ENCODE results near the gene HS6ST1. TPM values are rescaled to one million over a fixed set of nuclear protein-coding genes. Genes with fewer than 3 reads are reported as not detected.

The HS6ST1 gene
- total RNA-seq, 3 donors from 2014 or later, result 15.7 to 38.6 (median 29.8) TPM

DNA sequence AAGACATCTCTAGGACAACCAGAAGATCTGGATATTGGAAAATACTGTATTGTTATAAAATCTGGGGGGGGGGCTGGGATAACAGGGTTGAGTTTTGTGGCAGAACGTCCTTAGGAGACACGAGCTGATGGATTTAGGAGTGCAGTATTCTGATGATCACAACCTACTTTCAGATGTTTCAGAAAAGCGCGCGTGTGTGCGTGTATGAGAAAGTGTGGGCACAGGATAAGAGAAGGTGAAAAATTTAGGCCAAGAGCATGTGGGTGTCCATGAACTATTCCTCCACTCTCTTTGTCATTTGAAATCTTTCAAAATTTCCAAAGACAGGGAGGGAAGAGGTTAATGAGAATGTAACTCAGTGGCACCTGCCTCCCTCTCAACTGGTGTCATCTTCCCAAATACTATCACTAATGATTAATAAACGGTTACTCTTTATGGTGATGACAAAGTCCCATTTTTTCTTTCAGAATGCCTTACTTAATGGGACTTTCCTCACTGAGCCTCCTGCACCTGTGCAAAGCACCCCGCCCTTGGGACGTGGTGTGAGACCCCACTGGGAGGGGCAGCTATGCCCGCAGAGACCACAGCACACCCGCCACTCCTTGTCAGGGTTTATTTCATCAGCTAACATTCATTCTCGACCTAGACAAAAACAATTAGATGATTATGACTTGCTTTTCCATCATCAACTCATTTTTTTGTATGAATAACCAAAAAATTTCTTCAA is 53.6 kb downstream of the HS6ST1 start:
- Histone ChIP-seq H3K27ac (no peak overlapping the region), H3K36me3 (no peaks in the 10 kb centered on the region), H3K4me1 (no peaks in the 10 kb centered on the region), H3K4me3 (no peak overlapping the region), H3K27me3 (no peaks in the 10 kb centered on the region), H3K9me3 (no peaks in the 10 kb centered on the region)
- TF ChIP-seq POLR2AphosphoS5 (IDR thresholded peaks at IDR 0.05) (no peak), POLR2A (IDR thresholded peaks at IDR 0.05) (no peak)
- TF ChIP-seq, protein P1, sequence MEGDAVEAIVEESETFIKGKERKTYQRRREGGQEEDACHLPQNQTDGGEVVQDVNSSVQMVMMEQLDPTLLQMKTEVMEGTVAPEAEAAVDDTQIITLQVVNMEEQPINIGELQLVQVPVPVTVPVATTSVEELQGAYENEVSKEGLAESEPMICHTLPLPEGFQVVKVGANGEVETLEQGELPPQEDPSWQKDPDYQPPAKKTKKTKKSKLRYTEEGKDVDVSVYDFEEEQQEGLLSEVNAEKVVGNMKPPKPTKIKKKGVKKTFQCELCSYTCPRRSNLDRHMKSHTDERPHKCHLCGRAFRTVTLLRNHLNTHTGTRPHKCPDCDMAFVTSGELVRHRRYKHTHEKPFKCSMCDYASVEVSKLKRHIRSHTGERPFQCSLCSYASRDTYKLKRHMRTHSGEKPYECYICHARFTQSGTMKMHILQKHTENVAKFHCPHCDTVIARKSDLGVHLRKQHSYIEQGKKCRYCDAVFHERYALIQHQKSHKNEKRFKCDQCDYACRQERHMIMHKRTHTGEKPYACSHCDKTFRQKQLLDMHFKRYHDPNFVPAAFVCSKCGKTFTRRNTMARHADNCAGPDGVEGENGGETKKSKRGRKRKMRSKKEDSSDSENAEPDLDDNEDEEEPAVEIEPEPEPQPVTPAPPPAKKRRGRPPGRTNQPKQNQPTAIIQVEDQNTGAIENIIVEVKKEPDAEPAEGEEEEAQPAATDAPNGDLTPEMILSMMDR (IDR thresholded peaks at IDR 0.05), result no peak
- no peak for DNase-seq (ENCODE audit: low spot score in 2 of 2)
- intact Hi-C loops (cut with DNase I; ENCODE audit: low total_unique reads), result no loop called here

DNA sequence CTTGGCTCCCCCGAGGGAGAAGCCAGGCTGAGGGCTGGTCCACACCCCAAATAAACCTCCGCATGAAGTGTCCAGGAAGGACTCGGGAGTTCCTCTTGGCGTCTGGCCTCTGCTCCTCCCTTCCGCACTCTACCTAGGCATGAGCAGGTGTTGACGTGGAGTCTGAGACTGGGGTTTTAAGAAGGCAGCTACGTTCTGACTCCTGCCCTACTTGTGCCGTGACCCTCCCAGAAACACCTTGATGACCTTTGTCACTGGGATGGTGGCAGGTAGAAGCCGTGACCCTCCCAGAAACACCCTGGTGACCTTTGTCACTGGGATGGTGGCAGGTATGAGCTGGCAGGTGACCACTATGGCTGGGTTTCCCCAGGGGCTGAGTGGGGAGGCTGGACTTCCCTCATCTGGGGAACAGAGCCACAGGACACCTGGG is 54.8 kb downstream of the HS6ST1 start:
- Histone ChIP-seq H3K9me3 (no peaks in the 10 kb centered on the region), H3K4me1 (no peaks in the 10 kb centered on the region), H3K27ac (no peak overlapping the region), H3K4me3 (no peak overlapping the region), H3K36me3 (no peaks in the 10 kb centered on the region), H3K27me3 (no peaks in the 10 kb centered on the region)
- intact Hi-C loops (cut with DNase I; ENCODE audit: low total_unique reads), result no loop called here
- DNase-seq (ENCODE audit: low spot score in 2 of 2), result no peak
- TF ChIP-seq POLR2AphosphoS5 (IDR thresholded peaks at IDR 0.05) (no peak), POLR2A (IDR thresholded peaks at IDR 0.05) (no peak)
- TF ChIP-seq, protein P1 (IDR thresholded peaks at IDR 0.05), result no peak

DNA sequence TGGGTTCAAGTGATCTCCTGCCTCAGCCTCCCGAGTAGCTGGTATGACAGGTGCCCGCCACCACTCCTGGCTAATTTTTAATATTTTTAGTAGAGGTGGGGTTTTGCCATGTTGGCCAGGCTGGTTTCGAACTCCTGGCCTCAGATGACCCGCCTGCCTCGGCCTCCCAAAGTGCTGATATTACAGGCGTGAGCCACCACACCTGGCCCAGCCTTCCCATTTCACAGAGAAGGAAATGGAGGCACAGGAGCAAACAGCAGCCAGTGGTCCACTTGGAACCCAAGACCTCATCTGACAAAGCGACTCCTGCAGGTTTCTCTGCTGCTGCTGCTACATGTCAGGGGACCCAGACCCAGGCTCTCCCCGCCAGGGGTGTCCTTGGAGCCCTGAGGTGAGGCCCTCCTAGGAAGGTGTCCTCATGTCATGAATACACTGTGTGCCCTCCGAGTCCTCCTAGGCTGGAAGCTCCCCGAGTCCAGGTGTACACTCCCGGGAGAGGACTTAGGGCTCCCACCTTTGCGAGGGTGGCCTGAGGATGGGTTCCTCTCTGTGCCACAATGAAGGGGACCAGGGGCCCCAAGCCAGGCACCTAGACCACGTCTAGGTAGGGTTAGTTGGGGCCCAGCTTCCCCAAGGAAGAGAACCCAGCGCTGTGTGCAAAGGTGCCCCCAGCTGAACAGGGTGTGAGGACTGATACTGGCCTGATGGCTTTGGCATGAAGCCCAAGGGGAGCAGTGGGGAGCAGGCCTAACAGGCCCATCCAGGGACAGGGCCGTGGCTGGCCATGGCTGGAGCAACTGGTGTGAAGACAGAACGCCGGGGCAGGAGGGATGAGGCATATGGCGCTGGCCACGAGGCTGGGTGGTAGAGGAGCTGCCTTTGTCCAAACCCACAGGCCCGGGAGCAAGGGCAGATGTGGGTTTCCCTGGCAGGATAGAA is 56.1 kb downstream of the HS6ST1 start:
- intact Hi-C loops (cut with DNase I; ENCODE audit: low total_unique reads), result no loop called here
- TF ChIP-seq POLR2A (IDR thresholded peaks at IDR 0.05) (no peak), POLR2AphosphoS5 (IDR thresholded peaks at IDR 0.05) (no peak)
- TF ChIP-seq, protein P1 (IDR thresholded peaks at IDR 0.05), result no peak
- H3K4me3 ChIP-seq, result no peak overlapping the region
- no peak overlapping the region for H3K27ac ChIP-seq
- no peaks in the 10 kb centered on the region for H3K9me3 ChIP-seq
- no peaks in the 10 kb centered on the region for H3K27me3 ChIP-seq
- H3K36me3 ChIP-seq, result no peaks in the 10 kb centered on the region
- no peaks in the 10 kb centered on the region for H3K4me1 ChIP-seq
- no peak for DNase-seq (ENCODE audit: low spot score in 2 of 2)

DNA sequence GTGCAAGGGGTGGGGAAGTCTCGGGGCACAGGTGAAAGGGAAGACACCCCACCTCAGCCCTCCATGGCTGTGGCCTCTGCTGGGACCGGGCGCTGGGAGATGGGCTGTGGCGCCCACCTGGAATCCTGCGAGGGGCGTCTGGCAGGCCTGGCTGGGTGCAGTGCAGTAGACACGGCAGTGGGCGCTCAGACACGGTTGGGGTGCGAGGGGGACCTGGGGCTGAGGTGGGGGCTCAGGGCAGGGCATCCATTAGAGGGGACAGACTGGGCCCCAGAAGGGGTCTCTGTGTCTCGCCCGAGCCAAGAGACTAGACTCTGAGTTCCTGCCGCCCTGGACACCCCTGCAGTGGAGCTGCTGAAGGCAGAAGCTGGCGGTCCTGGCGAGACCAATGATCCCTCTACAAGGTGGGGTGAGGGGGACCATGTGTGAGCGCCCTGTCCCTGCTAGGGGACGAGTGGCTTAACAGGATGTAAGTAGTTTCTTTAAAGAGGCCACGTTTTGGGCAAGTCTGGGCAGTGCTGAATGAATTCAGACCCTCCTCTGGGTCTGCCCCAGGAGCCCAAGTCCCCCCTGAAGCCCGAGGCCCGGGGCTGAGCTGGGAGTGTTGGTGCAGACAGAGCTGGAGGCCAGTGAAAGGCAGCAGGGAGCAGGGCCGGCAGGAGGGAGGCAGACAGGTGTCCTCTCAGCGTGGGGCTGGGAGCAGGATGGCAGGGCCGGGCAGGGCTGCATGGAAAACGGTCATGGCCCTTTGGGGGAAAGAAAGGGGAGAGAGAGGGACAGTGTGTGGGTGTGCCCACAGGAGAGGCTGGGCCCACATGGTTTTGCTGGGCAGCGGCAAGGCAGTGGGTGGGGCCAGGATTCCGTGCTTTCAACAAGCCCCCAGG is 57.2 kb downstream of the HS6ST1 start:
- DNase-seq (ENCODE audit: low spot score in 2 of 2), result no peak
- Histone ChIP-seq H3K27me3 (no peaks in the 10 kb centered on the region), H3K36me3 (no peaks in the 10 kb centered on the region), H3K27ac (peak overlapping the region; percentile 76 to 83), H3K4me1 (no peaks in the 10 kb centered on the region), H3K4me3 (peak overlapping the region in 1 of 3 donors; percentile 46), H3K9me3 (no peaks in the 10 kb centered on the region)
- intact Hi-C loops (cut with DNase I; ENCODE audit: low total_unique reads), result no loop called here
- TF ChIP-seq, protein P1 (IDR thresholded peaks at IDR 0.05), result no peak
- TF ChIP-seq POLR2AphosphoS5 (IDR thresholded peaks at IDR 0.05), result no peak
- TF ChIP-seq POLR2A (IDR thresholded peaks at IDR 0.05), result no peak
